GM19438 (cell line): ENCODE measurements around the gene NCR1.
"Not testable (repeated sequence)": the region's sequence is repeated elsewhere in the genome, so short reads cannot be mapped to it uniquely, and the experiment has no call there.

ENCODE experiments used
- ATAC-seq: cut with Tn5 transposase; IDR thresholded peaks from one replicate; pipeline ENCODE4 v1.9.1; 2021; ENCODE audit warnings: low read depth; ENCODE audit not compliant: unreplicated experiment

Gene NCR1

GRCh38 chr19:54906819-54907218, 871 bp downstream of the NCR1 start:
- no peak for ATAC-seq

DNA sequence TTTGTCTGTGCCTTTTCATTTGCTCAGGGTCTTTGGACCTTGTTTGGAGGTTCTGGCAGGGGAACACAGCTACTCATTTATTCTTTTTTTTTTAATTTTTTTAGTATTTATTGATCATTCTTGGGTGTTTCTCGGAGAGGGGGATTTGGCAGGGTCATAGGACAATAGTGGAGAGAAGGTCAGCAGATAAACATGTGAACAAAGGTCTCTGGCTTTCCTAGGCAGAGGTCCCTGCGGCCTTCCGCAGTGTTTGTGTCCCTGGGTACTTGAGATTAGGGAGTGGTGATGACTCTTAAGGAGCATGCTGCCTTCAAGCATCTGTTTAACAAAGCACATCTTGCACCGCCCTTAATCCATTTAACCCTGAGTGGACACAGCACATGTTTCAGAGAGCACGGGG, 2.0 kb downstream of the NCR1 start:
- ATAC-seq: not testable (repeated sequence)

DNA sequence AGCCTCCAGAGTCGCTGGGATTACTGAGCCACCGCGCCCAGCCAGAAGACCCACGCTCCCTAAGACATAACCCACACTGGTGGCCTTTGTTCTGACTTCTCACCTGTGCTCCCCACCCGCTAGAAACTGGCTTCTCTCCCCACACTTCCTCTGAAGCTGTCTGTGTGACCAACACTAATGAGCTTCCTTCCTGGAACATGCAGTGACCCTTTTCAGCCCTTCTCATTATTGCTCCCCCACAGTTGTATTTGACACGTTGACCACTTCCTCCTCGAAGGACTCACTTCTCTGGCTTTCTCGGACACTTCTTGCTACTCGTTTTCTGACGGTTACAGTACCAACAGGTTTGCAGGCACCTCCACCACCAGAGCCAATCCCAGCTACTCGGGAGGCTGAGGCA, 10.9 kb downstream of the NCR1 start:
- ATAC-seq: no peak

DNA sequence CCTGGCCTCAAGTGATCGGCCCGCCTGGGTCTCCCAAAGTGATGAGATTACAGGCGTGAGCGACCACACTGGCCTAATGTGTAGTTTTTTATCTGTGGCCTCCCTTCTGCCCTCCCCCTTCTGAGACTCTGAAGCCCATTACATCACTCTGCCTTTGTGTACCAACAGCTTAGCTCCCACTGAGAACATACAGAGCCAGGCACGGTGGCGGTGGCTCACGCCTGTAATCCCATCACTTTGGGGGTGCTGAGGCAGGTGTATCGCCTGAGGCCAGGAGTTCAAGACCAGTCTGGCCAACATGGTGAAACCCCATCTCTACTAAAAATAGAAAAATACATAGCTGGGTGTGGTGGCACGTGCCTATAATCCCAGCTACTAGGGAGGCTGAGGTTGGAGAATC, 12.6 kb downstream of the NCR1 start:
- no peak for ATAC-seq

- not testable (repeated sequence) for ATAC-seq
These were observed 14.0 kb downstream of the NCR1 start for GRCh38 chr19:54919646-54920563.

DNA sequence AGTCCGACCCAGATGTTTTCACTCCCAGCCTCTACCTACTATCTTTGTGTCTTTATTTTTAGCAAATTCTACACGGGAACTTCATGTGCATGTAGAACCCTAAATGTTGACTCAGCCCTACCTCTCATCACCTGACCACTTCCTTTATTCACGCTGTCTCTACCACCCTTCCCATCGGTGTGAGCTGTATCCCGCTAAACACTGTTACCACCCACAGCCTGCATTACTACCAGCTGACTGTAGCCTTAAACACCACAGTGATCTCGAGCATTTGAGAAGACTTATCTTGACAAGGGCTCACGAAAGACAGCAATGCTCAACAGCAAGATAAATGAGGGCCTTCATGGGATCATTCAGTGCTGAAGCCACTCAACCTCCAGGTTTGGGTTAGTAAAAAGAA, 15.1 kb downstream of the NCR1 start:
- ATAC-seq: no peak

DNA sequence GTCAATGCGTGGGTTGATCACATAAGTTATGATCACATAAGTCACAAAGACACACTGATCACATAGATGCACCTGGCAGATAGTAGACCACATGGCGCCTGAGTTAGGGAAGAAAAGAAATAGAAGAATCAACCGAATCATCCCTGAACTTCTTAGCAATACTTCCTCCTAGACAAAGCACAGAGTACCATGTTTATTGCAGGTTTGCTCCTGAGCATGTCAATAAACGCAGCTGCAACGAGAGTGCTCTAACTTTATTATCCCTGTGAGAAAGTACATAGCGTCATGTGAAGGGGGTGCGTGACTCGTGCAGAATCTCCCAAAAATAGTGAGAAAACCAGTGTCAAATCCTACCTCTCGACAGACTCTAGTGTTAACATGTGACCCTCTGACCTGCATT, 17.3 kb downstream of the NCR1 start:
- ATAC-seq: no peak

DNA sequence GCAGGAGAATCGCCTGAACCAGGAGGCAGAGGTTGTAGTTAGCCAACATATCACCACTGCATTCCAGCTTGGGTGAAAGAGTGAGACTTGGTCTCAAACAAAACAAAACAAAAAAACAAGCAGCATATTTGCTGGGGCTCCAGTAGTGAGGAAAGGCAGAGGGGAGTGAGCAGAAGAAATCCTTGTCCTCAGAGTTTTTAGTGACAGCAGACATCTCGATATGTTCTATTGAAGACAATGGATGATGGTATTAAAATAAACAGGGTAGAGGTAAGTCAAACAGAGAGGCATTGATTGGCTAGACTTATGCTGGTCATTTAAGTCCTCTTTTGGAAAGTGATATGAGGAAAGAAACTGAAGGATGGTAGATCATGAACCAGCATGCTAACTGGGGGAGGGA, 22.4 kb downstream of the NCR1 start:
- ATAC-seq: no peak

GRCh38 chr19:54937926-54938325, 32.0 kb downstream of the NCR1 start:
- ATAC-seq: no peak

- no peak for ATAC-seq
These were observed 33.0 kb downstream of the NCR1 start for GRCh38 chr19:54938906-54939305.

GRCh38 chr19:54939538-54939937, 33.6 kb downstream of the NCR1 start:
- not testable (repeated sequence) for ATAC-seq

DNA sequence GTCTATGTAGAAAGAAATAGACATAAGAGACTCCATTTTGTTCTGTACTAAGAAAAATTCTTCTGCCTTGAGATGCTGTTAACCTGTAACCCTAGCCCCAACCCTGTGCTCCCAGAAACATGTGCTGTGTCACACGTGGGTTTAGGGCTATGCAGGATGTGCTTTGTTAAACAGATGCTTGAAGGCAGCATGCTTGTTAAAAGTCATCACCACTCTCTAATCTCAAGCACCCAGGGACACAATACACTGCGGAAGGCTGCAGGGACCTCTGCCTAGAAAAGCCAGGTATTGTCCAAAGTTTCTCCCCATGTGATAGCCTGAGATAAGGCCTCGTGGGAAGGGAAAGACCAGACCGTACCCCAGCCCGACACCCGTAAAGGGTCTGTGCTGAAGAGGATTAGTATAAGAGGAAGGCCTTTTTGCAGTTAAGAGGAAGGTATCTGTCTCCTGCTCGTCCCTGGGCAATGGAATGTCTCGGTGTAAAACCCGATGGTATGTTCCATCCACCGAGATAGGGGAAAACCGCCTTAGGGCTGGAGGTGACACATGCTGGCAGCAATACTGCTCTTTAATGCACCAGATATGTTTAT, 37.9 kb downstream of the NCR1 start:
- ATAC-seq: not testable (repeated sequence)

- no peak for ATAC-seq
These were observed 41.4 kb downstream of the NCR1 start, which contains the start of gene NLRP7 for GRCh38 chr19:54947381-54947780. NLRP7 (minus strand) TSS chr19:54947530.

DNA sequence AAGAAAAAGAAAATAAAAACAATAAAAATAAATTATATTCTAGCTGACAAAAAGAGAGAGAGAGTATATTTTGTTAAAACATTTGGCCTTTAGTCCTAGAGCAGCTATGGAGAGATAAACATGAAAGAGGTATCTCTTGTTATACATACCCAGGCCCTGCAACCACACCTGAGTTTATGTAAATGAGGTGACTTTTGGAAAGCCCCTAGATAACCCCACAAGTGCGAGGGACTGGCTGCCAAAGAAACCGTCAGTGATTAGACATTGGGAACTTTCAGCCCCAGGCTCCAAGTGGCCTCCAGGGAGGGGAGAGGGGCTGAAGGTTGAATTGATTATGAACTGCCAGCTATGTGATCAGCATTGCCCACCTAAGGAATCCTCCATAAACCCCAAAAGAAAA, 43.5 kb downstream of the NCR1 start:
- no peak for ATAC-seq

DNA sequence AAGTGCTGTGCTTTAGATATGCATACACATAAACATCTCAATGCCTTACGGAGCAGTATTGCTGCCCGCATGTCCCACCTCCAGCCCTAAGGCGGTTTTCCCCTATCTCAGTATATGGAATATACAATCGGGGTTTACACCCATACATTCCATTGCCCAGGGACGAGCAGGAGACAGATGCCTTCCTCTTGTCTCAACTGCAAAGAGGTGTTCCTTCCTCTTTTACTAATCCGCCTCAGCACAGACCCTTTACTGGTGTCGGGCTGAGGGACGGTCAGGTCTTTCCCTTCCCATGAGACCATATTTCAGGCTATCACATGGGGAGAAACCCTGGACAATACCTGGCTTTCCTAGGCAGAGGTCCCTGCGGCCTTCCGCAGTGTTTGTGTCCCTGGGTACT, 44.6 kb downstream of the NCR1 start:
- not testable (repeated sequence) for ATAC-seq

- no peak for ATAC-seq
These were observed 46.8 kb downstream of the NCR1 start for GRCh38 chr19:54952591-54953344.

GRCh38 chr19:54953345-54953713, 47.4 kb downstream of the NCR1 start:
- ATAC-seq: not testable (repeated sequence)

- ATAC-seq: no peak
These were observed 49.4 kb downstream of the NCR1 start for GRCh38 chr19:54955376-54955775.

- no peak for ATAC-seq
These were observed 53.9 kb downstream of the NCR1 start for GRCh38 chr19:54959840-54960239.
